Measurements from ENCODE around the gene MDM1.

Gene MDM1

DNA sequence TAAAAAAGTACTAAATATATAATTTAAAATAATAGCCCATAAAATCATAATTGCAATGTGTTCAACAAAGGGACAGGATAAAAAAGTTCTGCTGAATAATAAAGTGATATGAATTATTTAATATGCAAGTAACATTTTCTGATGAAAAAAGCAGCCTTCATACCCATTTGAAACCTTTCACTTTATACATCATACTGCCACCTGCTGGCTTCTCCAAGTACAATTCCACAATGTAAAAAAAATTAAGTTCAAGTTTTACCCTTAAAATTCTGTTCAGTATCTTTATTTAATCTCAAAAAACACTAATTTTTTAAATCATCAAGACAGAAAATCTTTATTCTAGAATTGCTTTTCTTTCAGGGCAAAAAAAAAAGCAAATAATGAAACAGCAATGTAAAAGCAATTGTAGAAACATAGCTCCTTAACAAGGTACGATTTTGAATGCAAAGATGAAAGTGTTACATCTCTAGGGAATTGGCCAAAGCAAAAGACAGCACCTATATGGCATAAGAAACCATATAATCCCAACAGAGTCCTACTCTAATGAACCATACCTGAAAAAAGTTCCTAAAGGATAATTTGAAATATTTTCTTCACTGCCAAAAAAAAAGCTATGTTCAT is 15.0 kb downstream of the MDM1 start:
- peak; percentile 46 to 66 for DNase-seq

DNA sequence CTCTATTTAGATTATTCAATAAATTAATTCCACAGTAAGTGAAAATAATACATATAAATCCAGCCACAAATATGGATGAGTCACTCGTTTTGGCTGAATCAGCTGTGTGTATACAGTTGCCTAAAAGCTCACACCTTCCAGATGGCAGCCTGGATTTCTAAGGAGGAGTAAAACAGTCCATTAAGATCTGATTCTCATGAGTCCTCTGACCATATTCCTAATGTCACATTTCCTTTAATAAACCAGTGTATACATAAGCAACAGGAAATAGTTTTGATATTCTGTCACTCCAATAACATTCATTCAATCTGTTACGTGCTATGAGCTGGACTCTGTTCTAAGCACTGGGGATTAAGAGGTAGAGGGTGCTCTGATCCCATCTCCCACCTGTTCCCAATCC is 21.8 kb downstream of the MDM1 start:
- DNase-seq = no peak

GRCh38 chr12:68306564-68306963 is 25.6 kb downstream of the MDM1 start:
- DNase-seq = no peak

DNA sequence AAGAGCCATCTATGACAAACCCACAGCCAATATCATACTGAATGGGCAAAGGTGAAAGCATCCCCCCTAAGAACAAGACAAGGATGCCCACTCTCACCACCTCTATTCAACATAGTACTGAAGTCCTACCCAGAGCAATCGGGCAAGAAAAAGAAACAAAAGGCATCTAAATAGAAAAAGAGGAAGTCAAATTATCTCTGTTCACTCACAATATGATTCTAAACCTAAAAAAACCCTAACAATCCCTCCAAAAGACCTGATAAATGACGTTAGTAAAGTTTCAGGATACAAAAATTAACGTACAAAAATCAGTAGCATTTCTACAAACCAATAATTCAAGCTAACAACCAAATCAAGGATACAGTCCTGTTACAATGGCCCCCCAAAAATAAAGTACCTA is 26.9 kb downstream of the MDM1 start:
- DNase-seq = no peak

DNA sequence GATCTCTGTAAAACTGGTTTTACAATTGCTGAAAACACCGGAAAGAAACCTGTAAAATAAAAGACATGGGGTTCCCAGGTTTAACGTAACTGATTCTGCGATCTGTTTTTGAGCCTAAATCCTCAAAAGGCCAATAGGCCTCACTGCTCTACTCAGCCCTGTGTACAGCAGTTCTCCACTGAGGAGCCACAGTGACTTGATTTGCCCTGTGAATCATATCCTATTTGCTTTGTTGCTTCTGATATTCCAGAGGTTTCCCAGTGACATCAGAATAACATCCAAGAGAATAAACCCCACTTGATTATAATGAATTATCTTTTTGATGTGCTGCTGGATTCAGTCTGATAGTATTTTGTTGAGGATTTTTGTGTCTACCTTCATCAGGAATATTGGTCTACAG is 27.5 kb downstream of the MDM1 start:
- DNase-seq = no peak

DNA sequence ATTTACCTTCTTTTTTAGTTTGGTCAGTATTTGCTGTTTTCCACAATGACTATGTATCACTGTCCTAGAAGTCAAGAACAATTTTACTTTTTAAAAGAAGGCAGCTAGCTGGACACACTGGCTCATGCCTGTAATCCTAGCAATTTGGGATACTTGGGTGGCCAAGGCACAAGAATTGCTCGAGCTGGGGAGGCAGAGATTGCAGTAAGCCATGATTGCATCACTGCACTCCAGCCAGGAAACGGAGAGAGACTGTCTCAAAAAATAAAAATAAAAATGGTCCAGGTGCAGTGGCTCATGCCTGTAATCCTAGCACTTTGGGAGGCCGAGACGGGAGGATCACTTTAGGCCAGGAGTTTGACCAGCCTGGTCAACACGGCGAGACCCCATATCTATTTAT is 28.3 kb downstream of the MDM1 start:
- DNase-seq = no peak

GRCh38 chr12:68297929-68298328 is 34.2 kb downstream of the MDM1 start:
- DNase-seq = no peak

DNA sequence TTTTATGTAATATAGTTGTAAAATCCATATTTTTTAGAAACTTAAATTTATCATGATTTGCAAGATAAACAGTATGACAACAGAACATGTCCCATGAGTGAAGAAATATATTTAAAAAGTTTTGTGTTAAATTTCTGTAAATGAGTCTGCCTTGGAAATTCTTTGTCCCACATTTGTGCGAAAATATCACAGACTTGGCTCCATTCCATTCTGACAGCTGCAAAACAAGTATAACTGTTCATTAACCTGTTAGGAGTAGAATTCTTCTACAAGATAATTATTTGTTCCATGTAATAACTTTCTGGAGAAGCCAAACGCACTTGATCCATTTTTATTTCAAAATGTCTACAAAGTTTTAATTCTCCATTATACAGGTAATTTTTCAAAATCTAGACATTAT is 37.9 kb downstream of the MDM1 start:
- DNase-seq = no peak

GRCh38 chr12:68293347-68293746 is 38.8 kb downstream of the MDM1 start:
- no peak for DNase-seq

- no peak for DNase-seq
Observed at GRCh38 chr12:68292151-68292943, 39.8 kb downstream of the MDM1 start.

DNA sequence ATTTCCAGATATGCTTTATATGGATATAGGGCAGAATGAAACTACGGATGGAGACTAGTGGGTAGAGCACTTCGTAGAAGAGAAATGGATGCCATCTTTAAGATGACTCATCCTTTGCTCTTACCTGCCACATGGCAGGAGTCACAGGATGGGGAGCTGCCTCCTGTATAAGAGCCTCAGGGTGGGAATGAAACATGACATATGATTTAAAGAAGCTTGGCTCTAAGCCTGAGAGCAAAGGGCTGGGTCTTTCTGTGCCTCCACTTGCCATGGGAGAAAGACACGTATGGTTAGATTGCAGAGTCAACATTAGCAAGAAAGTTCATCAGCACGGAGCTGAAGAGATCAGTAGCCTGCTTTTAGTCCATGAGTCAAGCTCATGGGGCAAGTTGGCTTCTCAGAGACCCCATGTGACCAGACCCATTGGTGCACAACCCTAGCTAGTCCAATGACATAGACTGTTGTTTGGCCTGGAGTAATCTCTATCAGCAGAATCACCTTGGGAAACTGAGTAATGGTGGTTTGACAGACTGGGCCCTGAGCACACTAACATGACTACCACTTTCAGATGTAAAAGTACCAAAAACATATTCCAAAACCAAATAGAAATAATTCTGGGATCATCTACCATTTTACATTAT is 40.6 kb downstream of the MDM1 start:
- no peak for DNase-seq

GRCh38 chr12:68290126-68290525 is 42.0 kb downstream of the MDM1 start:
- DNase-seq = peak; percentile 44 to 48

- DNase-seq = no peak
Observed at GRCh38 chr12:68287106-68287505, 45.1 kb downstream of the MDM1 start.

DNA sequence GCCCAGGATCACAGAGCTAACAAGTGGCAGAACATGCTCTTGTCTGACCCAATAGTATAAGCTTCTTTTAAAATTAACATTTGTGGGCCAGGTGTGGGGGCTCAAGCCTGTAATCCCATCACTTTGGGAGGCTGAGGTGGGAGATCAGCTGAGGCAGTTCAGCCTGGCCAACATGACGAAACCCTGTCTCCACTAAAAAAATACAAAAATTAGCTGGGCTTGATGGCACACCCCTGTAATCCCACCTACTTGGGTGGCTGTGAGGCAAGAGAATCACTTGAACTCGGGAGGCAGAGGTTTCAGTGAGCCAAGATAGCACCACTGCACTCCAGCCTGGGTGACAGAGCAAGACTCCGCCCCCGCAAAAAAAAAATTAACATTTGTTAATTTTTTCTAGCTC is 45.8 kb downstream of the MDM1 start:
- no peak for DNase-seq

DNA sequence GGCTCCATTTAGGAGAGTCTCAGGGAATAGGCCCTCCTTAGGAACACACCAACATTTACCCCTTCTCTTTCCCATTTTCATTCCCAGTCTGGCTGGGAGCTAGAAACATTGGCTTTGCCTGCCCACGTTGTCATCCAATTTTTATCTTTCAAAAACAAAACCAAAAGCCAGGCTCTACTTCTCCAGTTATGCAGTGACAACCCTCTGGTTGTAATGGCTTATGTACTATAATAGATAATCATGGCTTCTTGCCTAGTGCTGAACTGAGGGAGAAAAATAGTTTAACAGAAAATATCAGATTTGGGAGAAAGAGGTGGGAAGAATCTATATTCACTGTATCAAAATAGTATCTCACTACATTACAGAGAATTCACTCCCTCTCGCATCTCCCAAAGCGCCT is 46.6 kb downstream of the MDM1 start:
- no peak for DNase-seq

GRCh38 chr12:68281322-68282077 is 50.7 kb downstream of the MDM1 start:
- no peak for DNase-seq

DNA sequence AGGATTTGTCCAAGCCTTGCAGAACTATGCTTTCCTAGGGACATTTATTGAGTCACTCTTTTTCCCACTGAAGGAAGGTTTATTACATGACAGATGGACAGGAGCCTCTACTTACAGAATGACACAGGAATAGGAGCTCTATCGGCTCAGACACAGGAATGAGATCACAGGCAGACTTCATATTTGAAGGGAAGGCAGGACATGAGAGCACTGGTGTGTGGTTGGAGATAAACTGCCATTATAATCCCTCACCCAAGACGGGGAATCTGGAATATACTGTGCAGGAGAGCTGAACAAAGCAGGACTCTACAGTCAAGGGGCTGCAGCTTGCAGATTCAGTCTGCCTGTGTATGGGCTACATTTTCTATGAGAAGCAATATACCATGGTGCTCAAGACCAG is 51.9 kb downstream of the MDM1 start:
- DNase-seq = no peak

- DNase-seq = no peak
Observed at GRCh38 chr12:68279227-68280054, 52.7 kb downstream of the MDM1 start.

- no peak for DNase-seq
Observed at GRCh38 chr12:68276402-68276930, 55.7 kb downstream of the MDM1 start.

- DNase-seq = no peak
Observed at GRCh38 chr12:68272732-68273131, 59.4 kb downstream of the MDM1 start.

DNA sequence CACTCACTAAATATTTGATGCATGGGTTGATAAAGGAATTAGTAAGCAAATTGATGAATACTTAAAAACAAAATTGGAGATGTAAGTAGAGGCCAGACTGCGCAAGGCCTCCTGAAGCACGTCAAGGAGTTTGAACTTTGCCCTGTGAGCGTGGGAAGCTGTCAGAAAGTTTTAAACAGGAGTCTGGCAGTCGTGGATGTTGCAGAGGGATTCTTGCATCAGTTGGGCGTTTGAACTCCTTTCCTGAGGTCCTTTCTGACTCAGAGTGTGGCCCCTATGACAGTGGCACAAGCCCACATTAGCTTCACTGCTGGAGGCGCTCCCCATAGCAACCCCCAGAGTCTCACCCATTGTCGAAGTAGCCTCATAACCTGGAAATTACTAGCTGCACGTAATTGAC is 60.8 kb downstream of the MDM1 start:
- DNase-seq = no peak

DNA sequence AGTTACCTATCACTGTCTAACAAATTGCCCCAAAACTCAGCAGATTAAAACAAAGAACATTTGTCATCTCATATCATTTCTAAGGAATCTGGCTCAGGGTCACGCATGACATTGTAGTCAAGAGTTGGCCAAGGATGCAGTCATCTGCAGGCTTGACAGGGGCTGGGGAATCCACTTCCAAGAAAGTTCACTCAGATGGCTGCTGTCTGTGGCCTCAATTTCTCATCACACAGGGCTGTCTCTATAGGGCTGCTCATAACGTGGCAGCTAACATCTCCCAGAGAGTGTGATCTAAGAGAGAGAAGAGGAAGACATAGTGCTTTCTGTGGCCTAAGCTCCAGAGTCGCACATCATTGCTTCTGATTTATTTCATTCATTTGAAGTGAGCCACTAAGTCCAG is 61.8 kb downstream of the MDM1 start:
- DNase-seq = no peak

Measured in activated CD4-positive, alpha-beta T cell treated with anti-CD3 and anti-CD28 coated beads for 4 hours (primary cell).